Activated naive CD4-positive, alpha-beta T cell treated with anti-CD3 and anti-CD28 coated beads, Interleukin-2, amount 50 U/mL, for 24 hours (primary cell): ENCODE results near the gene TIMM9.
"Not testable (repeated sequence)": the region's sequence is repeated elsewhere in the genome, so short reads cannot be mapped to it uniquely, and the experiment has no call there.

ENCODE experiments used
- H3K27ac Mint-ChIP-seq: one replicate; pipeline ENCODE4 v1.8.0; 2021; ENCODE audit warnings: mild to moderate bottlenecking, mixed read lengths
- H3K27me3 Mint-ChIP-seq: one replicate; pipeline ENCODE4 v1.8.0; 2021; ENCODE audit warnings: mixed read lengths
- H3K36me3 Mint-ChIP-seq: one replicate; pipeline ENCODE4 v1.8.0; 2021; ENCODE audit warnings: mixed read lengths
- H3K4me1 Mint-ChIP-seq: one replicate; pipeline ENCODE4 v1.8.0; 2021; ENCODE audit warnings: mixed read lengths
- H3K4me3 Mint-ChIP-seq: one replicate; pipeline ENCODE4 v1.8.0; 2021; ENCODE audit warnings: mild to moderate bottlenecking, mixed read lengths
- H3K9me3 Mint-ChIP-seq: one replicate; pipeline ENCODE4 v1.8.0; 2021; ENCODE audit warnings: mixed read lengths

TIMM9 gene

DNA sequence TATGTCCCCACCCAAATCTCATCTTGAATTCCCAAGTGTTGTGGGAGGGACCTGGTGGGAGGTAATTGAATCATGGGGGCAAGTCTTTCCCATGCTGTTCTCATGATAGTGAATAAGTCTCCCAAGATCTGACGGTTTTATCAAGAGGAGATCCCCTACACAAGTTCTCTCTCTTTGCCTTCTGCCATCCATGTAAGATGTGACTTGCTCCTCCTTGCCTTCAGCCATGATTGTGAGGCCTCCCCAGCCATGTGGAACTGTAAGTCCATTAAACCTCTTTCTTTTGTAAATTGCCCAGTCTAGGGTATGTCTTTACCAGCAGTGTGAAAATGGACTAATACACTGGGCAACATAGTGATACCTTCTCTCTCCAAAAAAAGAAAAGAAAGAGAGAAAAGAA, 10.4 kb downstream of the TIMM9 start:
- Mint-ChIP-seq H3K4me1 (peaks cover 32% of the 10 kb centered on the region), H3K36me3 (peaks cover 35% of the 10 kb centered on the region)
- H3K27ac Mint-ChIP-seq, H3K27me3 Mint-ChIP-seq, H3K4me3 Mint-ChIP-seq, H3K9me3 Mint-ChIP-seq: not testable (repeated sequence)

DNA sequence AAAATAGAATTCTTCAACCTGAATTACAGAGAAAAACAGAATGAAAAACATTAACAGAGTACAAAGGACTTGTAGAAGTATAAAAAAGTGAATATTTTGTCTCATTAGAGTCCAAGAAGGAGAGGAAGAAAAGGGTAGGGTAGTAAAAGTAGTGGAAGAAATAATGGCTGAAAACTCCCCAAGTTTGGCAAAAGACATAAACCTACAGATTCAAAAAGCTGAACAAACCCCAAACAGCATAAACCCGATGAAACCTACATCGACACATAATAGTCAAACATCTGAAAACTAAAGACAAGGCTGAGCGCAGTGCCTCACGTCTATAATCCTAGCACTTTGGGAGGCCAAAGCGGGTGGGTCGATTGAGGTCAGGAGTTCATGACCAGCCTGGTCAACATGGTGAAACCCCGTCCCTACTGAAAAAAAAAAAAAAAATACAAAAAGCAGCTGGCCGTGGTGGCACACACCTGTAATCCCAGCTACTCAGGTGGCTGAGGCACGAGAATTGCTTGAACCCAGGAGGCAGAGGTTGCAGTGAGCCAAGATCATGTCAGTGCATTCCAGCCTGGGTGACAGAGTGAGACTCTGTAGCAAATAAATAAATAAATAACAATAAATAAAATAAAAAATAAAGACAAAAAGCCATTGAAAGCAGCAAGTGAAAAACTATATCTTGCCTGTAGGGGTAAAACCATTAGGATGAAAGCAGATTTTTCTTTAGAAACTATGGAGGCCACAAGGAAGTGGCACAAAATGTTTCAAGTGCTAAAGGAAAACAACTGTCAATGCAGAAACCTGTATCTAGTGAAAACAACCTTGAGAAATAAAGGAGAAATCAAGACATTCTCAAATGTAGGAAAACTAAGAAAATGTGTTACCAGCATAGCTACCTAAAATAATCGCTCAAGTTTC, 11.4 kb downstream of the TIMM9 start:
- Mint-ChIP-seq H3K36me3 (peaks cover 31% of the 10 kb centered on the region), H3K9me3 (no peaks in the 10 kb centered on the region), H3K27ac (no peak overlapping the region), H3K4me1 (peaks cover 27% of the 10 kb centered on the region), H3K4me3 (no peak overlapping the region), H3K27me3 (no peaks in the 10 kb centered on the region)

DNA sequence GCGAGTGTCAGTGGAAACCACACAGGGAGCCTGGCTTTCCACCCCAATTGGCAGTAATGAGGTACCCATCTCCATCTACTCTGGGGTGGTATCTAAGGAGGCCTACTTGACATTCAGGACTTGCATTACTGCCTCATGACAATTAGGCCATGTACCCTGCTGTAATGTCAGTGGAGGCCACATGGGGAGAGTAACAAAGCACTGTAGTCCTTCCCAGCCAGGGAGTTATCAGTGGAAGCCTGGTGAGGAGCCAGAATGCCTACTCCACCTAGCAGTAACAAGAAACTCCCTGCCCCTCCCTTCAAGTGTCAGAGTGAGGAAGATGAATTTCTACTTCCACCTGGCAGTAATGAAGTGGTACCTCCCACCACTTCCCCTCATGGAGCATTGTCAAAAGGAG, 12.5 kb downstream of the TIMM9 start:
- Mint-ChIP-seq H3K4me3 (no peak overlapping the region), H3K4me1 (peaks cover 26% of the 10 kb centered on the region), H3K9me3 (no peaks in the 10 kb centered on the region), H3K27ac (no peak overlapping the region), H3K27me3 (no peaks in the 10 kb centered on the region), H3K36me3 (peaks cover 30% of the 10 kb centered on the region)

DNA sequence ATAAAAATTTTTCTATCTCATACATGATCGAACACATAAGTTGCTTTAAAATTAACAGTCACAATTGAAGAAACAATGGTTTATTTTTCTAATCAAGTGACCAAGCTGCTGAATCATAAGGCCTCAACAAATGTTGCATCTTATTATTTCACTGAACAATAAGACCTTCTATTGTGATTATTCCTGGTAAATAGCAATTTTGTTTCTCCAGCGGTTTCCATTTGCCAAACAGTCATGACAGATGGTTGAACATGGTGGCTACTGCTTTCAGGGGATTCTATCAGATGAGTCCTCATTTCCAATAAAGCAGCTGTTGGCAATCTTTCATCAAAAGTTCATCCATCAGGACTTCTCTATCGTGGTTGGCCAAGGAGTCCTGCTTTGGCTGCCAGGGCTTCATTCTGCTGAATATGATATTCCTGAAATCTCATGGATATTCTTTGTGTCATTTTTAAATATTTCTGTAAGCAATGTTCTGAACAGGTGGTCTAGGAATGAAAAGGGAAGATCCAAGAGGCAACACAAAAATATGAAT, 18.6 kb downstream of the TIMM9 start:
- H3K27ac Mint-ChIP-seq, result no peak overlapping the region
- H3K27me3 Mint-ChIP-seq, result no peaks in the 10 kb centered on the region
- peaks cover 14% of the 10 kb centered on the region for H3K36me3 Mint-ChIP-seq
- H3K9me3 Mint-ChIP-seq, result no peaks in the 10 kb centered on the region
- H3K4me1 Mint-ChIP-seq, result peaks cover 4% of the 10 kb centered on the region
- H3K4me3 Mint-ChIP-seq, result no peak overlapping the region

DNA sequence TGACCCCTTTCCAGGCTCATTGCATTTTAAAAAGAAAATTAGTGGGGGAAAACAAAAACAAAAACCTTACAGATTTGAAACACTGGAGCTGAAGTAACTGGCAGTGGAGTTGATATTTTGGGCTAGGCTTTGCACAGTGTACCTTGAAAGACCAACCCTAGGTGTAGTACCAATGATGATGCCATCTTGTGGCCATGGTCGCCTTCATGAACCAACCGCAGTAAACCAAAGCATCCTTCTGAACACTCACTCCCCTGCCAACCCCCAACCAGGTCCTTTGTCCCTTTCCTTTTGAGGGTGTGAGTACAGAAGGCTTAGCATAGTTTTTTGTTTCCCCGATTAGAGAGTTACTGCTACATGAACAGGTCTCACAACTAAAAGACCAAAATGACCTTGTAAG, 25.7 kb downstream of the TIMM9 start:
- Mint-ChIP-seq H3K27ac (no peak overlapping the region), H3K27me3 (no peaks in the 10 kb centered on the region), H3K9me3 (no peaks in the 10 kb centered on the region), H3K36me3 (peaks cover 4% of the 10 kb centered on the region), H3K4me3 (no peak overlapping the region), H3K4me1 (peaks cover 3% of the 10 kb centered on the region)

DNA sequence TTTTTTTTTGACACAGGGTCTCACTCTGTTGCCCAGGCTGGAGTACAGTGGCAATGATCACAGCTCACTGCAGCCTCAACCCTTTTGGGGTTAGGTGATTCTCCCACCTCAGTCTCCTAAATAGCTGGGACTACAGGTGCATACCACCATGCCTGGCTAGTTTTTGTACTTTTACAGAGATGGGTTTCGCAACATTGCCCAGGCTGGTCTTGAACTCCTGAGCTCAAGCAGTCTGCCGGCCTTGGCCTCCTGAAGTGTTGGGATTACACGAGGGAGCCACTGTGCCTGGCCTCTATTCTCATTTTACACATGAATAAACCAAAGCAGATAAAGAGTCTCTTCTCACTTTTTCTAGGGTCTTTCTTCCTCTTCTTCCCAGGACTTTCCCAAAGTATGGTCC, 28.4 kb downstream of the TIMM9 start:
- peaks cover 2% of the 10 kb centered on the region for H3K36me3 Mint-ChIP-seq
- peaks cover 14% of the 10 kb centered on the region for H3K4me1 Mint-ChIP-seq
- no peaks in the 10 kb centered on the region for H3K9me3 Mint-ChIP-seq
- H3K27ac Mint-ChIP-seq, result no peak overlapping the region
- no peak overlapping the region for H3K4me3 Mint-ChIP-seq
- no peaks in the 10 kb centered on the region for H3K27me3 Mint-ChIP-seq

DNA sequence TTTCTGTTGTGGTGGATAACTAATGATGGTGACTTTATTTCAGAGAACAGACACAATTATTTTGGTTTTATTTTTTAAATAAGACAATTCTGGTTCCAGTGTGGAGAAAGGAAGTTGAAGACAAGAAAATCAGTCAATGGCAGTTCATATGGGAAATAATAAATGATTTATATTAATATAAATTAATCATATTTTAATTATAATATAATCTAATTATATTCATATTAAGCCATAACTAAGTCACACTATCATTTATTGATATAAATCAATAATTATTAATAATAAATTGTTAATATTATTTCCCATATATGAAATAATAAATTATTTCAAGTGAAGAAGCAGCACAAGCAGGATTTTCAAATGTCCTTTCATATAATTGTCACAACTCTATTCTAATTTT, 28.8 kb downstream of the TIMM9 start:
- Mint-ChIP-seq H3K27ac (no peak overlapping the region), H3K4me1 (peaks cover 14% of the 10 kb centered on the region), H3K9me3 (no peaks in the 10 kb centered on the region), H3K27me3 (no peaks in the 10 kb centered on the region), H3K36me3 (peaks cover 2% of the 10 kb centered on the region), H3K4me3 (no peak overlapping the region)

DNA sequence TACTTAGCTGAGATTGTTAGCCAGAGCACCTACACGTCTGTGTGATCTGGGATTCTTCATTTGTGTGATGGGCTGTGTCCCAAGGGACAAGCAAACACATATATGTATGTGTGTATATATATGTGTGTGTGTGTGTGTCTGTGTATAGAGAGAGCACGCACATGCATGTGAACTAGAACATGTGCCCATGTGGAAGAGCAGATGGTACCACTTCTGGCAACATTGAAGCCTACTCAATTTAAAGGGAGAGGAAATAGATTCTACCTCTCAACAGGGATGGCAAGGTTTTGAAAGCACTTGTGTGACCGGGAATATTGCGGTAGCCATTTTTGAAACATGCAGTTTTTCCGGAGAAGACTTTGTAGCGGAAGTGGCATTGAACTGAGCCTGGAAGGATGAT, 30.2 kb downstream of the TIMM9 start:
- Mint-ChIP-seq H3K36me3 (peaks cover 2% of the 10 kb centered on the region), H3K9me3 (no peaks in the 10 kb centered on the region), H3K4me3 (peak overlapping the region; percentile 45), H3K27ac (peak overlapping the region; percentile 73), H3K27me3 (no peaks in the 10 kb centered on the region), H3K4me1 (peaks cover 14% of the 10 kb centered on the region)

DNA sequence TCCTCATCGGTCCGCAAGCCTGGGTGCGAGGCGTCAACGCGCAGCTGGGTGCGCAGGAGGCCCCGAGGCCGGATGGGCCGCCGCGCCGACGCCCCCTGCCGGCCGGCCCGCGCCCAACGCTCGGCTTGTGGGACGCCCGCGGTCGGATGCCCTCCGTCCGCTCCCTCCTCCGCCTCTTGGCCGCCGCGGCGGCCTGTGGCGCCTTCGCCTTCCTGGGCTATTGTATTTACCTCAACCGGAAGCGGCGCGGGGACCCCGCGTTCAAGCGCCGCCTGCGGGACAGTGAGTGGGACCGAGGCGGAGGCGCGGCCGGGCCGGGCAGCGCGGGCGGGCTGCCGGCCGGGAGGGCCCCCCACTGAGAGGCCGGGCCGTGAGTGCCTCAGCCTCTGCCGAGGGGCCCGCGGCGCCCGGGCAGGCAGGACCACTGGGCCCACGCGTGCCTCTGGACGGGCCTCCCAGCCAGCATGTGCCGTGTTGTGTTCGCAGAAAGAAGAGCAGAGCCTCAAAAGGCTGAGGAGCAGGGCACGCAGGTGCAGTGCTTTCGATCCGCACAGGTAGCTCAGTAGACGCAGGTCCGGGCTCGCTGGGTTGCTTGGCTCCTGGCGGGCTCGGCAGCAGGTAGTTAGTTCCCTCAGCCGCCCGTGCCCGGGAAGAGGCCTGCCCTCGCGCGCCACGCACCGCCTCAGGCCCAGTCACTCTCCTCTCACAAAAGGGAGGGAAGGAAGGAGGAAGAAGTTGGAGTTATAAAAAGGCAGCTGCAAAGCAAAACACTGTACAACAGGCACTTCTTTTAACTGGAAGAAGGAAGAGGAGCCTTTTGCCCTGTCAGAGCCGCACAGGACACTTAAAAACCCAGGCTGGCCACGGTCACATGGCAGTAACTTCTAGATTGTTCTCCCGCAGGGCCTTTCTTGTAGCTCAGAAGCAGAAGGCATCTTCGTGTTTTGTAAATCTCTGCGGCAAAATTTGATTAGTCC, 31.2 kb downstream of the TIMM9 start, which contains the start of gene TOMM20L:
Gene TOMM20L, plus strand, starts transcription at position 119 of the 977 bp plus-strand sequence. Its CDS starts 28 bp downstream, at position 147.
- Mint-ChIP-seq H3K27ac (peak within 1 kb of the TSS; percentile 95), H3K36me3 (peaks cover 2% of the 10 kb centered on the region)

DNA sequence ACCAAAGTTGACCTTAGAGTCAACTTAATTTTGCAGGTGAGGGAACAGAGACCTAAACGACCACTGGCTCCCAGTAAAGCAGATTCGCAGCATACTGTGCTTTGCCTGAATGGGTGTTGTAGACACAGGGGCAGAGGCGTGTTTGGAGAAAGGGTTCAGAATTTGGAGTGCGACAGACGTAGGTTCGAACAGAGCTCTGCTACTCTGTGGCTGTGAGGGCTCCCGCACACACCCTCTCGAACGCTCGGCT, 31.8 kb downstream of the TIMM9 start:
- Mint-ChIP-seq H3K27ac (peak overlapping the region; percentile 65), H3K36me3 (peaks cover 2% of the 10 kb centered on the region), H3K4me3 (peak overlapping the region; percentile 83), H3K27me3 (no peaks in the 10 kb centered on the region), H3K4me1 (peaks cover 14% of the 10 kb centered on the region), H3K9me3 (no peaks in the 10 kb centered on the region)

More for the DNA sequence above, 31.2 kb downstream of the TIMM9 start, which contains the start of gene TOMM20L:
- Mint-ChIP-seq H3K27me3 (no peaks in the 10 kb centered on the region), H3K4me1 (peaks cover 14% of the 10 kb centered on the region), H3K4me3 (peak within 1 kb of the TSS; percentile 83), H3K9me3 (no peaks in the 10 kb centered on the region)

DNA sequence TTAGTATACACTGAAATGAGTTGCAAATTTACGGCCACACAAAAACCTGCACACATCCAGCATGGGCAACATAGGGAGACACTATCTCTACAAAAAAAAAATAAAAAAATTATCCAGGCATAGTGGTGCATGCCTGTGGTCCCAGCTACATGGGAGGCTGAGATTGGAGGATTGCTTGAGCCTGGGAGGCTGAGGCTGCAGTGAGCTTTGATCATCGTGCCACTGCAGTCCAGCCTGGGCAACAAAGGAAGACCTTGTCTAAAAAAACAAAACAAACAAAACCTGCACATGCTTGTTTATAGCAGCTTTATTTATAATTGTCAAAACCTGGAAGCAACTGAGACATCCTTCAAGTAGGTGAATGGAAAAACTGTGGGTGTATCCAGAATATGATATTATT, 36.5 kb downstream of the TIMM9 start:
- H3K36me3 Mint-ChIP-seq, result no peaks in the 10 kb centered on the region
- H3K4me1 Mint-ChIP-seq, result peaks cover 5% of the 10 kb centered on the region
- no peak overlapping the region for H3K4me3 Mint-ChIP-seq
- no peak overlapping the region for H3K27ac Mint-ChIP-seq
- H3K27me3 Mint-ChIP-seq, result no peaks in the 10 kb centered on the region
- H3K9me3 Mint-ChIP-seq, result no peaks in the 10 kb centered on the region

DNA sequence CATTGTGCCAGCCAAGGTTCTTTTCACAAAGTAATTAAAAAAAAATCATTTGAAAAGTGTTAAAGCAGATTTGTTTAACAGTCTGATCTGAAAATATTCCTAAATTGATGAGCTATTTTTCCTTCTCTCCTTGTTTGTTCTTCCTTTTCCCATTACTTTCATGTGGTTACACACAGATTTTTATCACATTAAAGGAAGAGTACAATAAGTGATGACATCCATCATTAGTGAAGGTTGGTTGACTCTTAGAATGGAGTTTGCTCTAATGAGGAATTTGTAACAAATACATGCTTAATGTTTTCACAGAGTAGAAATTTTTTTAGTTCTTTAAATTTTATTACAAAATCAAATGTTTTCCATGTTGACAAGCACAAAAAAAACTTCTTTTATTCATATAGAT, 50.5 kb downstream of the TIMM9 start:
- no peak overlapping the region for H3K27ac Mint-ChIP-seq
- no peaks in the 10 kb centered on the region for H3K4me1 Mint-ChIP-seq
- H3K4me3 Mint-ChIP-seq, result no peak overlapping the region
- peaks cover 16% of the 10 kb centered on the region for H3K36me3 Mint-ChIP-seq
- no peaks in the 10 kb centered on the region for H3K27me3 Mint-ChIP-seq
- no peaks in the 10 kb centered on the region for H3K9me3 Mint-ChIP-seq

DNA sequence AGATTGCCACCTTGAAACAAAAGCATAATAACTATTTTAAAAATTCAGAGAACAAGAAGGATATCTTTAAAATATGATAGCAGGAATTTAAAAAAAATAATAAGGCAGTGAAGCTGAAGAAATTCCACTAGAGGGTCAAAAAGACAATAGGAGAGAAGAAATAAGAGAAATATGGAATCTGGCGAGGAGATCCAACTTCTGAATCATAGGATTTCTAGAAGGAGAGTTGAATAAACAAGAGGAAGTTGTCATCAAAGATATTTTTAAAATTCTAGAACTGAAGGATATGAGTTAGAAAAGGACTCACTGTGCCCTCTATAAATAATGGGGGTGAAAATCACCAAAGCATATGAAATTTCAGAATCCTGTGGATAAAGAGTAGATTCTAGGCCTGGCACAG, 58.4 kb downstream of the TIMM9 start:
- no peak overlapping the region for H3K4me3 Mint-ChIP-seq
- no peaks in the 10 kb centered on the region for H3K4me1 Mint-ChIP-seq
- no peaks in the 10 kb centered on the region for H3K27me3 Mint-ChIP-seq
- H3K36me3 Mint-ChIP-seq, result peaks cover 28% of the 10 kb centered on the region
- no peak overlapping the region for H3K27ac Mint-ChIP-seq
- H3K9me3 Mint-ChIP-seq, result no peaks in the 10 kb centered on the region

DNA sequence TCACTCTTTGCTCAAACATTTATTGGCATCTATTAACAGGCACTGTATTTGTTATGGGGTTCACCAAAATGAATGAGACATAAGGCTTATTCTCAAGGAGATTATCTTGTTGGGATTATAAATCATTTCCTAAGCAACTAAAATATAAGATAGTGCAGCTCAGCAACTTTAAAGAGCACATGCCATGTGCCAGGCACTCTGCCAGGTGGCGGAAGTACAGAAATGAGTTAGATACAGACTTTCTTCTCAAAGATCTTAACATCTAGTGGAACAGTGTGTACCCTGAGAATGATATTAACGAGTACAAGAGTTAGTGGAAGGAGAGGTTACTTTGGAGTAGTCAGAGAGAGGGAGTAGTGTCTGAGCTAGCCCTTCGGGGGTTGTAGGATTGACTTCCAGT, 60.0 kb downstream of the TIMM9 start:
- Mint-ChIP-seq H3K27me3 (no peaks in the 10 kb centered on the region), H3K4me3 (no peak overlapping the region), H3K27ac (no peak overlapping the region), H3K36me3 (peaks cover 28% of the 10 kb centered on the region), H3K4me1 (no peaks in the 10 kb centered on the region), H3K9me3 (no peaks in the 10 kb centered on the region)

DNA sequence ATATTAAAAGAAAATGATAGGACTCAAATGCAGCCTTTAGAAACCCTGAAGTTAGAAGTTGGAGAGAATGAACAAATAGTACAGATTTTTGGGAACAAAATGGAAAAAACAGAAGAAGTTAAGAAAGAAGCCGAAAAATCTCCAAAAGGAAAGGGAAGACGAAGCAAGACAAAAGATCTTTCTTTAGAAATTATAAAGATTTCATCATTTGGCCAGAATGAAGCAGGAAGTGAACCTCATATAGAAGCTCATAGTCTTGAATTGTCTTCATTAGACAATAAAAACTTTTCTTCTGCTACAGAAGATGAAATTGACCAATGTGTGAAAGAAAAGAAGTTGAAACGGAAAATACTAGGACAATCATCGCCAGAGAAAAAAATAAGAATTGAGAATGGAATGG, 63.0 kb downstream of the TIMM9 start:
- Mint-ChIP-seq H3K27me3 (no peaks in the 10 kb centered on the region), H3K4me3 (no peak overlapping the region), H3K27ac (no peak overlapping the region), H3K36me3 (peaks cover 24% of the 10 kb centered on the region), H3K9me3 (no peaks in the 10 kb centered on the region), H3K4me1 (no peaks in the 10 kb centered on the region)
